BLaER1 treated with 17β-estradiol and CSF1 and Interleukin-3, amounts not matched to agents 10 nM and 100 nM (cell line): Measurements from ENCODE around the gene ZNF326.

Experiments used
- H3K27ac ChIP-seq, 11 experiments: shearing (Covaris generic); formaldehyde crosslinking; 2 replicates each; pipeline ENCODE4 v1.8.1; 2022
- H3K27me3 ChIP-seq, 11 experiments: shearing (Covaris generic); formaldehyde crosslinking; 2 replicates each; pipeline ENCODE4 v1.8.1; 2022
- H3K36me3 ChIP-seq, 11 experiments: shearing (Covaris generic); formaldehyde crosslinking; 2 replicates each; pipeline ENCODE4 v1.8.1; 2022
- H3K4me1 ChIP-seq, 10 experiments: shearing (Covaris generic); formaldehyde crosslinking; 2 replicates each; pipeline ENCODE4 v1.8.1; 2022
- H3K4me2 ChIP-seq, 11 experiments: shearing (Covaris generic); formaldehyde crosslinking; 2 replicates each; pipeline ENCODE4 v1.8.1; 2022
- H3K4me3 ChIP-seq, 10 experiments: shearing (Covaris generic); formaldehyde crosslinking; 2 replicates each; pipeline ENCODE4 v1.8.1; 2022
- H3K9ac ChIP-seq, 11 experiments: shearing (Covaris generic); formaldehyde crosslinking; 2 replicates each; pipeline ENCODE4 v1.8.1; 2022
- H3K9me3 ChIP-seq, 11 experiments: shearing (Covaris generic); formaldehyde crosslinking; replicated peaks in 1 of 11; 2 replicates each; pipeline ENCODE4 v1.8.1; 2022
- H4K20me1 ChIP-seq, 11 experiments: shearing (Covaris generic); formaldehyde crosslinking; 2 replicates each; pipeline ENCODE4 v1.8.1; 2022
- Cebpa-rat ChIP-seq, 11 experiments: shearing (Covaris generic); IDR thresholded peaks; 2 replicates each; pipeline ENCODE4 v1.8.1; 2022

Gene ZNF326

DNA sequence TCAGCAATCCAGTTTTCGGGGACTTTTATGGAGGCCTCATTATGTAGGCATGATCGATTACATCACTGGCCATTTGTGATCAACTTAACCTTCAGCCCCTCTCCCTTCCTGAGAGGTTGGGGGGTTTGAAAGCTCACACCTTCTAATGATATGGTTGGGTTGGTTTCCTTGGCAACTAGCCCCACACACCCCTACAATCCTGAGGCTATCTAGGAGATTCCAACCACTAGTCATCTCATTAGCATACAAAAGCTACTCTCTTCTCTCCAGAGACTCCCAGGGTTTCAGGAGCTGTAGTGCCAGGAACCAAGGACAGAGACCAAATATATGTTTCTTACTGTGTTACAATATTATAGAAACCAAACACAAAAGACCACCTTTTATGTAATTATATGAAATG lies 35.2 kb upstream of the ZNF326 start:
- no peak for TF ChIP-seq Cebpa-rat (IDR thresholded peaks at IDR 0.05)

DNA sequence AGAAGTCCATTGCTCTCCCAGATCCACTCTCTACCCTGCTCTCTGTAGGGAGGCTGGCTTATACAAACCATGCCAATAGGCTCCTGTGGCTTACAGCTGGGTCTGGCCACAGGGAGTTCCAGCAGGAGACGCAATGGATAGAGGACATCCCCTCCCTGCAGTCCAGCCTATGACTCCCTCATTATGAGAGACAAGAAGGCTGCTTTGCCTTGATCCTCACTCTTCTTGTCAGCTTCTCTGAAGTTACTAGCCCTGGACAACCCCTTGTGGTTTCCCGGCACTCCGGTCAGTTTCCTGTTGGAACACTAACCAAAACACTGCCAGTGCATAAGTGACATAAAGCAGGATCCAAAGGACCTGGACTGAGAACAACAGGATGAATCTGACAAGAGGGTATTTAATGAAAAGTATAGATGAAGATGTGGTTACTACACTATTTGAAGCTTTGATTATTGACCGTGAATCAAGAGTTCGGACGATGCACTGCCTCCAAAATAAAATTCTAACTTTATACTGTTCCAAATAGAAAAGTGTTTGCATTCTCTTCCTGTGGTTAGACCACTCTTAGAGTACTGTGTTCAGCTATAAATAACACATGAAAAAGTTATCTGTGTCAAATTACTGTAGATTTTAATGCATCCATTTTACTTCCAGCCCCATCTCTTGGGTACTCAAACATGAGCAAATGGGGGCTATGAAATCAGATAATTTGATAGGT lies 32.7 kb upstream of the ZNF326 start:
- peaks cover 0 to 12% (median 0%) of the 10 kb centered on the region in 11 experiments; a peak in 5 of 22 replicates for H3K36me3 ChIP-seq
- H3K4me1 ChIP-seq: peaks cover 22 to 62% (median 47%) of the 10 kb centered on the region in 10 experiments
- no peaks in the 10 kb centered on the region for H4K20me1 ChIP-seq
- no peak for TF ChIP-seq Cebpa-rat (IDR thresholded peaks at IDR 0.05)
- H3K9me3 ChIP-seq: peaks cover 19 to 42% (median 28%) of the 10 kb centered on the region in 11 experiments
- peak overlapping the region; percentile 66 to 94 (median 83) for H3K4me2 ChIP-seq
- H3K27ac ChIP-seq: peak overlapping the region in 8 of 11 experiments; percentile 1 to 60 (median 7); a peak in 8 of 22 replicates
- H3K27me3 ChIP-seq: no peaks in the 10 kb centered on the region
- peak overlapping the region in 5 of 11 experiments; percentile 2 to 51 (median 35); a peak in 8 of 22 replicates for H3K9ac ChIP-seq
- H3K4me3 ChIP-seq: peak overlapping the region in 3 of 10 experiments; percentile 12 to 40 (median 34); a peak in 5 of 20 replicates

More for the DNA sequence above, 35.2 kb upstream of the ZNF326 start:
- Histone ChIP-seq H3K4me1 (peaks cover 21 to 78% (median 56%) of the 10 kb centered on the region in 10 experiments), H3K9me3 (peaks cover 19 to 52% (median 39%) of the 10 kb centered on the region in 11 experiments), H4K20me1 (no peaks in the 10 kb centered on the region), H3K36me3 (peaks cover 0 to 20% (median 0%) of the 10 kb centered on the region in 11 experiments; a peak in 5 of 22 replicates), H3K4me2 (no peak overlapping the region), H3K4me3 (peak overlapping the region in 1 of 10 experiments; percentile 12; a peak in 4 of 20 replicates), H3K9ac (no peak overlapping the region), H3K27me3 (no peaks in the 10 kb centered on the region), H3K27ac (no peak overlapping the region)

DNA sequence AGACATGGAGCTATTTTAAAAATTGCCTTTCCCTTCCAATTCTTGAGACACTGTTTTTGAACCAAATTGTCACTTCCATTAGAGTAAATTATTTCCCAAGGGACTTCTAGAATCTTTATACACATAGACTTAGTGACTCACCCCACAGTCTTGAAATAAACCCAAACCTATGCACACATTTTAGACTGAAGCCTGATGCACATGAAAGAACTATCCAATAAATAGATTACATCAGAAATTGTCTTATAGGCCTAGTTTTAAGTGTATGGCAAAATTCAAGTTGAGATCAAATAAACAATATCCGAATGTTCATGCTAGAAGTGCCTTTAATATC lies 32.2 kb upstream of the ZNF326 start:
- H3K9me3 ChIP-seq: peaks cover 19 to 42% (median 28%) of the 10 kb centered on the region in 11 experiments
- TF ChIP-seq Cebpa-rat (IDR thresholded peaks at IDR 0.05): no peak
- H3K27ac ChIP-seq: peak overlapping the region in 5 of 11 experiments; percentile 3 to 43 (median 6); a peak in 4 of 22 replicates
- H3K4me1 ChIP-seq: peaks cover 18 to 56% (median 42%) of the 10 kb centered on the region in 10 experiments
- H3K9ac ChIP-seq: peak overlapping the region in 1 of 11 experiments; percentile 51; a peak in 1 of 22 replicates
- H4K20me1 ChIP-seq: no peaks in the 10 kb centered on the region
- peak overlapping the region; percentile 66 to 94 (median 83); a peak in 21 of 22 replicates for H3K4me2 ChIP-seq
- peak overlapping the region in 2 of 10 experiments; percentile 34 to 40; a peak in 2 of 20 replicates for H3K4me3 ChIP-seq
- no peaks in the 10 kb centered on the region for H3K27me3 ChIP-seq
- H3K36me3 ChIP-seq: peaks cover 0 to 12% (median 0%) of the 10 kb centered on the region in 11 experiments; a peak in 5 of 22 replicates

DNA sequence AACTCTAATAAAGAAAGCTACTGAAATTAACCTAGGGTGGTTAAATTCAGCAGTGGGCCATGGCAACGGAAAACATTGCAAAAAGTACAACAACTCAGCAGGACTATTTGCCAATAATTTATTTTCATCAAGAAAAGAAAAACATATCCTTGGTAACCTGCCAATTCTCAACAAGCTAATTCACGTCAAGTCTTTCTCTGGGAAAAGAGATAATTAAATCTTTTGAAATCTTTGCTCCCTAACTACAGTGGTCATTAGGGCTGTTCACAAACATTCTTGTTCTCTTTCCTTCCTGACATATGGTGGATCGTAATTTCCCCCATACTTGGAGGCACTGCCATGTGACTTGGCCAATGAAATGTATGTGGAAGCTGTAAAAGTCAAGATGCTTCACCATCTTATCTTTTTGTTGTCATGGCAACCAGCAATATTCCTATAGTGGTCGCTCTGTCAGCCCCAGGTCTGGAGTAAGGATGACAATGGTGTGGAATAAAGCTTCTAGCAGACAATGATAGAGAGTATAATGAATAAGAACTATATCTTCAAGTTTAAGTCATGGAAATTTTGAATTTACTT lies 29.6 kb upstream of the ZNF326 start:
- H3K4me1 ChIP-seq: peaks cover 18 to 44% (median 38%) of the 10 kb centered on the region in 10 experiments
- no peak overlapping the region for H3K9ac ChIP-seq
- H3K4me3 ChIP-seq: no peak overlapping the region
- H4K20me1 ChIP-seq: no peaks in the 10 kb centered on the region
- no peaks in the 10 kb centered on the region for H3K36me3 ChIP-seq
- no peak overlapping the region for H3K4me2 ChIP-seq
- TF ChIP-seq Cebpa-rat (IDR thresholded peaks at IDR 0.05): no peak
- no peaks in the 10 kb centered on the region for H3K27me3 ChIP-seq
- no peak overlapping the region for H3K27ac ChIP-seq
- H3K9me3 ChIP-seq: peaks cover 0 to 18% (median 9%) of the 10 kb centered on the region in 11 experiments; a peak in 15 of 22 replicates

DNA sequence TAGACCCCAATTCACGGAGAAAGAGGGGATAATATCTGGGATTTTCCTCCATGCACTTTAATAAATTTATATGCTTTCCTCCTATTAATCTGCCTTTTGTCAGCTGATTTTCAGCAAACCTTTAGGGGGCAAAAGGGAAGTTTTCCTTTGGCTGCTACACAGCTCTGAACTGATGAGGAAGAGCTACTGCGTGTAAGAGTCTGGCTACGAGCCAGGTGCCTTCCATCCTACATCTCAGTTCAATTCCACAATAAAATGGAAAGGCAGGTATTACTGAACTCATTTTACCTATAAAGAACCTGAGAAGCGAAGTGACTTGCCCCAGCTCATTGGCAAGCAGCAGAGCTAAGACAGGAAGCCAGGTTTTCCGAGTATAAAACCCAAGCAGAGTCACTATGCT lies 28.3 kb upstream of the ZNF326 start:
- no peak overlapping the region for H3K4me3 ChIP-seq
- H3K4me1 ChIP-seq: peaks cover 18 to 44% (median 38%) of the 10 kb centered on the region in 10 experiments
- no peaks in the 10 kb centered on the region for H3K36me3 ChIP-seq
- H3K9me3 ChIP-seq: peaks cover 0 to 15% (median 6%) of the 10 kb centered on the region in 11 experiments; a peak in 8 of 22 replicates
- H4K20me1 ChIP-seq: no peaks in the 10 kb centered on the region
- H3K9ac ChIP-seq: no peak overlapping the region
- H3K4me2 ChIP-seq: peak overlapping the region in 7 of 11 experiments; percentile 5 to 34 (median 20); a peak in 9 of 22 replicates
- no peak overlapping the region for H3K27ac ChIP-seq
- no peak for TF ChIP-seq Cebpa-rat (IDR thresholded peaks at IDR 0.05)
- H3K27me3 ChIP-seq: no peaks in the 10 kb centered on the region

DNA sequence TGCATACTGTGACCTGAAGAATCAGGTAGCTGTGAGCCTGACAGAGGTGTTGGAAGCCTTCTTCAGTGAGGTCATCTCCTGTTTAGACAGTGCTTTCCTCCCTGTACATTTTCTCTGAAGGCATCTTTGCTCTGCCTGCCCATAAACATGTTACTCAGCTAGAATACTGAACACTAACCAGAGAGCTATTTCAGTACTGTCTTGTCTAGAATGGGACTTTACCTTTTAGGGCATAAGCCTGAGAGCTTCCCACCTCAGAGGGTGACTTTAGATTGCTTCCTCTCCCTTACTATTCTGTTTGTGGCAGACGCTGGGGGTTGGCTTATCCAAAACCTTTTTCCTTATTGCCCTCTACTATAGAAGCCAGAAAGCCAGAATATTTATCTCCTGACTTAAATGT lies 23.3 kb upstream of the ZNF326 start:
- Histone ChIP-seq H3K27ac (no peak overlapping the region), H4K20me1 (no peaks in the 10 kb centered on the region)
- no peak for TF ChIP-seq Cebpa-rat (IDR thresholded peaks at IDR 0.05)

DNA sequence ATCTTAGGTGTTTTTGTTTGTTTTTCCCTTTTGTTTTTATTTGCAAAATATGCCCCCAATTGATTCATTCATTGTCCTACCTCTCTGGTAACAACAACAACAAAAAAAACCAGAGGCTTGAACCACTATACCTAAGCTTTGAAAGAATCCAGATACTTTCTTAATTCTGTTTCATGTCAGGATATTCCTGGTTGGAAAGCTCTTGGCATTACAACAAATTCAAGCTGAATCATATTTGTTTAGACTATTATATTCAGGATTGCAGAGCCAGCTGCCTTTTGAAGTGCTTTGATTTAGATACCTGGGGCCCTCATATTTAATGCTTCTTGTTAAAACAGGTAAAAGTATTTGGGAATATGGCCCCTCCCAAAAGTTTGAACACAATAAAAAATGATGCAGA lies 22.9 kb upstream of the ZNF326 start:
- no peaks in the 10 kb centered on the region for H3K36me3 ChIP-seq
- no peak for TF ChIP-seq Cebpa-rat (IDR thresholded peaks at IDR 0.05)
- no peaks in the 10 kb centered on the region for H4K20me1 ChIP-seq
- H3K9me3 ChIP-seq: no peaks in the 10 kb centered on the region
- no peak overlapping the region for H3K4me3 ChIP-seq
- no peak overlapping the region for H3K27ac ChIP-seq
- no peak overlapping the region for H3K9ac ChIP-seq
- H3K4me1 ChIP-seq: peaks cover under 1 to 41% (median 18%) of the 10 kb centered on the region in 10 experiments; a peak in 18 of 20 replicates
- no peak overlapping the region for H3K4me2 ChIP-seq
- no peaks in the 10 kb centered on the region for H3K27me3 ChIP-seq

More for the DNA sequence above, 23.3 kb upstream of the ZNF326 start:
- no peak overlapping the region for H3K9ac ChIP-seq
- no peak overlapping the region for H3K4me3 ChIP-seq
- H3K4me1 ChIP-seq: peaks cover 4 to 45% (median 23%) of the 10 kb centered on the region in 10 experiments
- H3K4me2 ChIP-seq: no peak overlapping the region
- H3K27me3 ChIP-seq: no peaks in the 10 kb centered on the region
- H3K9me3 ChIP-seq: no peaks in the 10 kb centered on the region
- H3K36me3 ChIP-seq: no peaks in the 10 kb centered on the region

DNA sequence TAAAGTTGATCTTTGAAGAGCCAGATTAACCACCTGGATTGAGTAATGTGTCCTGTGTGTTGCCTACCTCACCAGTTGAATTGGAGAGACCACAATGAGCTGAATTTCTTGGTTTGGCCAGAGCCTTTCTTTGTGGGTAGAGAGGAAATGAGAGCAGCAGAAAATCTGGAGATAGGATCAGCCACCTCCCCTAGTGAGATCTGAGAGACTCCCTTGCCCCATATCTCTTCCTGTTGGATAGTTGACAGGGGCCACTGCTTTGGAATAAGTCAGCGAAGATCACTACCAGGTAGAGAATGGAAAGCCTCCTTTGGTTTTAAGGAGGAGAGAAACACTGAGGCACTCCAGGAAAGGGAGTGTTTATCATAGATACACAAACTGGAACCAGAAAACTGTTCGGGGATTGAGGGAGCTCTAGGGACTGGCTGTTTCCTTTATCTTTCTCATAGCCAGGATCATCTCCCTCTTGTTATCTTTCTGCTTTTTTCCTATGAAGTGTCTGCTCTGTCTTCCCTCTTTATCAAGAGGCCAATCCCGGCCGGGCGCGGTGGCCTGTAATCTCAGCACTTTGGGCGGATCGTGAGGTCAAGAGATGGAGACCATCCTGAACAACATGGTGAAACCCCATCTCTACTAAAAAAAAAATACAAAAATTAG lies 21.3 kb upstream of the ZNF326 start:
- Histone ChIP-seq H3K9me3 (no peaks in the 10 kb centered on the region), H3K4me1 (peaks cover 0 to 37% (median 18%) of the 10 kb centered on the region in 10 experiments; a peak in 13 of 20 replicates), H3K27me3 (no peaks in the 10 kb centered on the region), H3K9ac (no peak overlapping the region), H3K4me3 (no peak overlapping the region), H3K27ac (peak overlapping the region in 1 of 11 experiments; percentile 2; a peak in 1 of 22 replicates), H3K36me3 (no peaks in the 10 kb centered on the region), H4K20me1 (no peaks in the 10 kb centered on the region), H3K4me2 (peak overlapping the region in 5 of 11 experiments; percentile 26 to 76 (median 57); a peak in 8 of 22 replicates)
- TF ChIP-seq Cebpa-rat (IDR thresholded peaks at IDR 0.05): no peak

DNA sequence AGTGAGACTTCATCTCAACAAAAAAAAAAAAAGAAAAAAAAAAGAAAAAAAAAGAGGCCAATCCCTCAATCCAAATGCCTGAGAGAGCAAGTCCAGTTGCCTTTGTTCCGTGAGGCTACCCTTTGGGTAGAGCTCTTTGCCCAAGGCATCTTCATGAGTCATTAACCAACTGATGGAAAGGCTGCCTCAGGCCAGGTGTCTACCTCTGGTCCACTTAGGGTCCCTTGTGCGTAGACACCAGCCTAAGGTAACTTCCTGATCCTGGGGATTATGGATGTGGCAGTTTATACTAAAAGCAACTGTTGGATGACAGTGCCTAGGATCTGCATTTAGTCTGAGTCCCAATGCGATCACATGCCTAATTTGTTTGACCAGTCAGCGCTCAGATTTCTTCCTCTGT lies 20.7 kb upstream of the ZNF326 start:
- Histone ChIP-seq H3K4me1 (peaks cover 0 to 37% (median 18%) of the 10 kb centered on the region in 10 experiments; a peak in 13 of 20 replicates), H3K4me2 (peak overlapping the region in 3 of 11 experiments; percentile 56 to 80 (median 76); a peak in 6 of 22 replicates), H3K9me3 (no peaks in the 10 kb centered on the region), H3K36me3 (no peaks in the 10 kb centered on the region), H3K9ac (no peak overlapping the region), H4K20me1 (no peaks in the 10 kb centered on the region), H3K27ac (no peak overlapping the region), H3K27me3 (no peaks in the 10 kb centered on the region), H3K4me3 (no peak overlapping the region)
- no peak for TF ChIP-seq Cebpa-rat (IDR thresholded peaks at IDR 0.05)
